Hepatocyte (in vitro differentiated cells): Measurements from ENCODE around the gene CD302.

Experiments
- CTCF ChIP-seq: fragments of 200-600 bp; sonication (generic); IDR thresholded peaks from 2 replicates; pipeline ENCODE4 v1.5.1; 2016; ENCODE audit warnings: antibody characterized with exemption, mild to moderate bottlenecking; ENCODE audit not compliant: poor library complexity
- EZH2 ChIP-seq: fragments of 200-600 bp; sonication (generic); IDR thresholded peaks from 2 replicates; pipeline ENCODE4 v1.6.1; 2016; ENCODE audit warnings: antibody characterized with exemption, mild to moderate bottlenecking, borderline replicate concordance
- EZH2phosphoT487 ChIP-seq: fragments of 200-600 bp; sonication (generic); IDR thresholded peaks from one replicate; pipeline ENCODE4 v1.6.1; 2018; ENCODE audit warnings: antibody characterized with exemption, mild to moderate bottlenecking, low read depth, moderate library complexity; ENCODE audit not compliant: unreplicated experiment, severe bottlenecking

- TF ChIP-seq CTCF (no peak), EZH2 (no peak), EZH2phosphoT487 (no peak)
These were observed 10.0 kb upstream of the CD302 start for GRCh38 chr2:159808032-159808425.
